Thoracic aorta (tissue), 2 donors: Measurements from ENCODE around the gene CNOT4. TPM values are rescaled to one million over a fixed set of nuclear protein-coding genes. Genes with fewer than 3 reads are reported as not detected.

Experiments used
- ATAC-seq: fragments of 150-250 bp; one replicate; pipeline ENCODE4 v1.8.0; 2017; ENCODE audit warnings: low read depth; ENCODE audit not compliant: insufficient number of reproducible peaks, low FRiP score
- DNase-seq: peaks from one replicate; pipeline ENCODE4 v3.0.0-alpha.2; 2020; ENCODE audit warnings: low spot score
- H3K27ac ChIP-seq, 2 donors: fragments of 200-600 bp; sonication (generic); 1 replicate in 1 of 2; 2 replicates in 1 of 2; pipeline ENCODE4 v1.5.1; 2016; ENCODE audit warnings: mild to moderate bottlenecking in 2 of 2, moderate library complexity in 2 of 2
- H3K27me3 ChIP-seq: fragments of 200-600 bp; sonication (generic); replicated peaks from 2 replicates; pipeline ENCODE4 v1.6.0; 2016; ENCODE audit warnings: mild to moderate bottlenecking; ENCODE audit not compliant: insufficient read depth
- H3K36me3 ChIP-seq: fragments of 200-600 bp; sonication (generic); one replicate; pipeline ENCODE4 v1.5.1; 2016
- H3K4me1 ChIP-seq, 2 donors: fragments of 200-600 bp; sonication (generic); 1 replicate in 1 of 2; 2 replicates in 1 of 2; pipeline versions ENCODE4 v1.5.1 to v1.6.0; 2016; ENCODE audit warnings: low read depth in 2 of 2, mild to moderate bottlenecking in 1 of 2; ENCODE audit not compliant: control insufficient read depth in 1 of 2
- H3K4me3 ChIP-seq: fragments of 200-600 bp; sonication (generic); 2 replicates; pipeline ENCODE4 v1.5.1; 2016; ENCODE audit warnings: mild to moderate bottlenecking
- H3K9me3 ChIP-seq: fragments of 200-600 bp; sonication (generic); 2 replicates; pipeline ENCODE4 v1.5.1; 2016
- CTCF ChIP-seq: fragments of 200-600 bp; sonication (generic); IDR thresholded peaks from one replicate; pipeline ENCODE4 v1.5.1; 2019; ENCODE audit warnings: antibody characterized with exemption
- total RNA-seq, 2 donors: library from RNA; depleted of rRNA; stranded (reverse); fragments of >200 nt; gene quantifications; one replicate each; pipeline versions ENCODE4 v1.1.0 to v1.2.3, GENCODE V29; 2016

CNOT4 gene
- total RNA-seq, 2 donors from 2014 or later, result 19.5 to 22.4 TPM

- Histone ChIP-seq H3K36me3 (no peaks in the 10 kb centered on the region), H3K27ac (no peak overlapping the region), H3K4me3 (no peak overlapping the region), H3K9me3 (no peaks in the 10 kb centered on the region), H3K27me3 (no peaks in the 10 kb centered on the region), H3K4me1 (no peaks in the 10 kb centered on the region)
- no peak for TF ChIP-seq CTCF
- ATAC-seq (no peak), DNase-seq (no peak)
Observed at GRCh38 chr7:135337977-135338550, 171.8 kb downstream of the CNOT4 start.

- H3K36me3 ChIP-seq, result no peaks in the 10 kb centered on the region
- no peak for ATAC-seq
- TF ChIP-seq CTCF, result no peak
- no peak for DNase-seq
- no peaks in the 10 kb centered on the region for H3K4me1 ChIP-seq
- no peaks in the 10 kb centered on the region for H3K27me3 ChIP-seq
- H3K27ac ChIP-seq, result no peak overlapping the region
- no peak overlapping the region for H3K4me3 ChIP-seq
- no peaks in the 10 kb centered on the region for H3K9me3 ChIP-seq
Observed at GRCh38 chr7:135337506-135337905, 172.4 kb downstream of the CNOT4 start.

GRCh38 chr7:135335628-135336139 is 174.2 kb downstream of the CNOT4 start:
- Histone ChIP-seq H3K27me3 (no peaks in the 10 kb centered on the region), H3K4me1 (no peaks in the 10 kb centered on the region), H3K36me3 (no peaks in the 10 kb centered on the region), H3K4me3 (no peak overlapping the region), H3K9me3 (no peaks in the 10 kb centered on the region), H3K27ac (no peak overlapping the region)
- DNase-seq, result no peak
- no peak for ATAC-seq
- TF ChIP-seq CTCF, result no peak

- ATAC-seq (no peak), DNase-seq (no peak)
- Histone ChIP-seq H3K36me3 (no peaks in the 10 kb centered on the region), H3K27ac (no peak overlapping the region), H3K27me3 (no peaks in the 10 kb centered on the region), H3K4me1 (no peaks in the 10 kb centered on the region), H3K4me3 (no peak overlapping the region), H3K9me3 (no peaks in the 10 kb centered on the region)
- no peak for TF ChIP-seq CTCF
Observed at GRCh38 chr7:135334830-135335543, 174.9 kb downstream of the CNOT4 start.

GRCh38 chr7:135333946-135334345 is 176.0 kb downstream of the CNOT4 start:
- Histone ChIP-seq H3K4me3 (no peak overlapping the region), H3K36me3 (no peaks in the 10 kb centered on the region), H3K4me1 (no peaks in the 10 kb centered on the region), H3K27me3 (no peaks in the 10 kb centered on the region), H3K9me3 (no peaks in the 10 kb centered on the region), H3K27ac (no peak overlapping the region)
- ATAC-seq, result no peak
- no peak for DNase-seq
- no peak for TF ChIP-seq CTCF
